AG09309 (cell line): Measurements from ENCODE around the gene PPP1R1A.

Source experiments
- DNase-seq: peaks from one replicate; pipeline ENCODE4 v3.0.0-alpha.2; 2010; ENCODE audit warnings: low read depth
- H3K4me3 ChIP-seq: 2 replicates; pipeline ENCODE4 v1.5.1; 2011; ENCODE audit warnings: mild to moderate bottlenecking, low read depth, low read length, moderate library complexity; ENCODE audit not compliant: control insufficient read depth
- TF ChIP-seq, protein P1 (sequence below): IDR thresholded peaks from 2 replicates; pipeline ENCODE4 v1.5.1; 2011; ENCODE audit warnings: mild to moderate bottlenecking, low read depth, low read length, inconsistent platforms; ENCODE audit not compliant: insufficient read depth, control insufficient read depth; ENCODE audit errors: missing control alignments

PPP1R1A gene

DNA sequence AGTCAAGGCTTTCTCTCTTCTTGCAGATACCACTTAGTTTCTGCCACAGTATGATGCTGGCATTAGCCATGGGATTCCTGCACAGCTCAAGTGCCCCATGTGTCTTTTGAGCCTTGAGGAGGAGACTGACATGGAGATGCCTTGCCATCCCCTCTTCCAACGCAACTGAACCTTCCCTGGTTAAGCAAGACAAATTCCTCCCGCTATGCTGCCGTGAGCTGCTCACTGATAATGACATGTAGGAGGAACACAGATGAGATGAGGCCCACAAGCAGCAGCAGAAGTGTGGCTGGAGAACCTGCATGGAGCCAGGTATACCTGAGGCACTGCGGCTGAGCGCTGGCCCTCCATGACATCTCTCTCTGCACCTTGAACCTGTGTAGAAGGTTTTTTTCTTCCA is 15.4 kb upstream of the PPP1R1A start:
- TF ChIP-seq, protein P1, sequence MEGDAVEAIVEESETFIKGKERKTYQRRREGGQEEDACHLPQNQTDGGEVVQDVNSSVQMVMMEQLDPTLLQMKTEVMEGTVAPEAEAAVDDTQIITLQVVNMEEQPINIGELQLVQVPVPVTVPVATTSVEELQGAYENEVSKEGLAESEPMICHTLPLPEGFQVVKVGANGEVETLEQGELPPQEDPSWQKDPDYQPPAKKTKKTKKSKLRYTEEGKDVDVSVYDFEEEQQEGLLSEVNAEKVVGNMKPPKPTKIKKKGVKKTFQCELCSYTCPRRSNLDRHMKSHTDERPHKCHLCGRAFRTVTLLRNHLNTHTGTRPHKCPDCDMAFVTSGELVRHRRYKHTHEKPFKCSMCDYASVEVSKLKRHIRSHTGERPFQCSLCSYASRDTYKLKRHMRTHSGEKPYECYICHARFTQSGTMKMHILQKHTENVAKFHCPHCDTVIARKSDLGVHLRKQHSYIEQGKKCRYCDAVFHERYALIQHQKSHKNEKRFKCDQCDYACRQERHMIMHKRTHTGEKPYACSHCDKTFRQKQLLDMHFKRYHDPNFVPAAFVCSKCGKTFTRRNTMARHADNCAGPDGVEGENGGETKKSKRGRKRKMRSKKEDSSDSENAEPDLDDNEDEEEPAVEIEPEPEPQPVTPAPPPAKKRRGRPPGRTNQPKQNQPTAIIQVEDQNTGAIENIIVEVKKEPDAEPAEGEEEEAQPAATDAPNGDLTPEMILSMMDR = peak; percentile 2
- no peak overlapping the region for H3K4me3 ChIP-seq
- DNase-seq = no peak

DNA sequence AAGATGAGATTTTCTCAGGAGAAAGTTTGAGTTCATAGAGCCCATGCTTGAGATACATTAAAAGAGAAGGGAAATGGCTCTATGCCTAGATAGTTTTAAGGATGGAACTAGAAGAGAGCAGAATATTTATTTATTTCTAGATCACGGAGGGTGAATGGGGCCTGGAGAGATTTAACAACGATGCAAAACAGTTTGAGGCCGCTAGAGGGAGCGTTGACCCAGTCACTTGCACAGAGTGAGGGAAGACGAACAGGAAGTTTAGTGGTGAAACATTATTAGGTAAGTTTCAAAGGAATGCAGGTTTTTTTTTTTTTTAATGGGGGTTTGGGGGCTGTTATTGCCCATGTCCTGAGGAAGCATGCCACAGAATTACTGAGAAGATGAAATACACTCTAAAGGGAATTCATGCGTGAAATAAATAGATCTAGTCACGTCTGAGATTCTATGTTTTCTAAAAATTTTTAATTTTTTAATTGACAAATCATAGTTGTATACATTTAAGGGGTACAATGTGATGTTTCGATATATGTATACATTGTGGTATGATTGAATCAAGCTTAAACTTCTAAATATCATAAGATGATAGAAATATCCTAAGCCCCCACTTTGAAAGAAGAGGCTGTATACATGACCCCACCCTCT is 14.8 kb upstream of the PPP1R1A start:
- DNase-seq = peak; percentile 33
- no peak overlapping the region for H3K4me3 ChIP-seq
- TF ChIP-seq, protein P1 = peak; percentile 86

DNA sequence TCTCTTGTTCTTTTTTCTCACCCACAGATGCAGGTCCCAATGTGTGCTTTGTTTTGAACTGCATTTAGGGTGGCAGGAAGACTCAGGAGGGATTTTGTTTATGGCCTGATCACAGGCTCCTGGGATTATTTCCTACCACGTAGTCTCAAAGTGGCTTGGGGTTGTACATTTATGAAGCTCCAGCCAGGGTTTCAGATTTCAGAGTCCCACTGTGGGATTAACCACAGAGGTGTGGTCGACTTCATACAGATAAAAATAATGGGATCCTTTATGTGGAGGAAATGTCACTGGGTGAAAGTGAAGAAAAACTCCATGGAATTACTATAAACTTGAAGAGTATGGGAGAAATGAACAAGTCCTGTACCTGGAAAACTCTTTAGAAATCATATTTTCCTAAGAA is 14.2 kb upstream of the PPP1R1A start:
- DNase-seq = no peak
- TF ChIP-seq, protein P1 = no peak
- H3K4me3 ChIP-seq = no peak overlapping the region

DNA sequence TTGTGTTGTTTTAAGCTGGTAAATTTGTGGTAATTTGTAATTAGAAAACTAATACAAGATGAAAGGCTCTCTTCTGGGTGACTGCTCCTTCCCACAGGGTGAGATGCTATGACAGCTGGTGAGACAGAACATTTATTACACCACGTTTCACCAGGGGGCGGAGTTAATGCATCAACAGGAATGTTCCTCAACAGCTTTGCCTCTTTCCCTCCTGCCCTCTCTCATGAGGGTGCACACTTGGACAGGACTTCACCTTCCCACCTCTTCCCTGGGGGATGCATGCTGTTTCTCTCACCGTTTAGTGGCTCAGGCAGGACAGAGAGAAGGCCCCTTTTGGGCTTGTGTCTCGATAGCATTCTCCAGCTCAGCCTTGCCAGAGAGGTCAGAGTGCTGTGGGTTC is 13.4 kb upstream of the PPP1R1A start:
- no peak for DNase-seq
- TF ChIP-seq, protein P1 = no peak
- H3K4me3 ChIP-seq = no peak overlapping the region

DNA sequence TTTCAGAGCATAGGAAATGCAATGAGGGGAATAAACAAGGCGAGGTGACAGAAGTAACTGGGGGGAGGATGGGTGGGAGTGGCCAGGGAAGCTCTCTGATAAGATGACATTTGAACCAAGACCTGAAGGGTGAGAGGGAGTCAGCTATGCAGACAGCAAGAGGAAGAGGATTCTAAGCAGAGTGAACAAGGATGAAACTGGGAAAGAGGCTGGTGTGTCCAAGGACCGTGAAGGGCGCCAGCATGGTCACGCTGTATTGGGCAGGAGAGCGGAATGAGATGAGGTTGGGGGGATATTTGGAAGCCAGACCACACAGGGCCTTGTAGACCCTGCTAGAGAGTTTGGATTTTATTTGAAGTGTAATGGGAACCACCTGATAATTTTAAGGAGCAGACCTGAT is 10.5 kb upstream of the PPP1R1A start:
- no peak for DNase-seq
- TF ChIP-seq, protein P1 = no peak
- no peak overlapping the region for H3K4me3 ChIP-seq

DNA sequence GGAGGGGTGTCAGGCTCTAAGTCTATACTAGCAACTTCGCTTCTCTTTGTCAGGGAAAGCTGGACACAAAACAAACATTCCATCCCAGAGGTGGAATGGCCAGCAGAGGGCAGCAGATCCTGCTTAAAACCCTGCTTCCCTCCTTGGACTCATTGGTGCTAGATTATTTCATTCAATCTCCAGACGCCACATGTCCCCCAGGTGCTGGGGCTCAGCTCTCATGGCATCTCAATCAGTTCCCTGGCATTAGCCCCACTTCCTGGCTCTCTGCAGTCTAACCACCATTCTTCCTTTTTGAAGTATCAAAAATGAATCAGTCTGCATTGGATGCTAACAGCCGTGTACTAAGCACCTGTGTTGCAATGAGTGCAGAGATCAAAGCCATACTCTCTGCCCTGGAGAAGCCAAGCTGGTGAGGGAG is 8.1 kb upstream of the PPP1R1A start:
- no peak for DNase-seq

More for the DNA sequence above, 8.1 kb upstream of the PPP1R1A start:
- TF ChIP-seq, protein P1 = peak; percentile 88
- H3K4me3 ChIP-seq = no peak overlapping the region
